B cell (primary cell): ENCODE data around the gene EPHB1.
"Not testable (repeated sequence)": the region's sequence is repeated elsewhere in the genome, so short reads cannot be mapped to it uniquely, and the experiment has no call there.

Experiments
- CTCF ChIP-seq: fragments of 200-600 bp; IDR thresholded peaks from one replicate; pipeline ENCODE4 v1.8.0; 2022; ENCODE audit warnings: antibody characterized with exemption, mild to moderate bottlenecking
- EZH2 ChIP-seq: IDR thresholded peaks from 2 replicates; pipeline ENCODE4 v1.6.1; 2012; ENCODE audit warnings: borderline replicate concordance, low read depth, mild to moderate bottlenecking, moderate library complexity, low read length; ENCODE audit not compliant: insufficient read depth, poor library complexity, severe bottlenecking

GRCh38 chr3:135233476-135233875, 438.4 kb downstream of the EPHB1 start:
- TF ChIP-seq CTCF, EZH2: not testable (repeated sequence)
